SU-DHL-6 (cell line): ENCODE results near the gene NINL.

Experiments
- H2AFZ ChIP-seq: fragments of 200-600 bp; sonication (generic); 2 replicates; pipeline ENCODE4 v1.6.1; 2014; ENCODE audit warnings: low read depth, mild to moderate bottlenecking, moderate library complexity, mixed read lengths, antibody characterized with exemption, low read length; ENCODE audit not compliant: severe bottlenecking
- H3F3A ChIP-seq: fragments of 200-600 bp; shearing (Covaris generic); 2 replicates; pipeline ENCODE4 v1.6.0; 2016; ENCODE audit warnings: antibody characterized with exemption, mild to moderate bottlenecking; ENCODE audit not compliant: insufficient read depth
- H3K27ac ChIP-seq: fragments of 200-600 bp; sonication (generic); 2 replicates; pipeline ENCODE4 v1.5.1; 2016; ENCODE audit warnings: low read depth, mild to moderate bottlenecking, low read length, moderate library complexity, mixed read lengths
- H3K27me3 ChIP-seq: fragments of 200-600 bp; sonication (generic), shearing (Covaris generic); 2 replicates; pipeline ENCODE4 v1.6.0; 2014; ENCODE audit warnings: mild to moderate bottlenecking, low read length
- H3K36me3 ChIP-seq: fragments of 200-600 bp; sonication (generic); 2 replicates; pipeline ENCODE4 v1.6.1; 2014; ENCODE audit warnings: mild to moderate bottlenecking, low read length, mixed read lengths
- H3K4me2 ChIP-seq: fragments of 300-600, 200-600 bp; shearing (Covaris generic), sonication (generic); 2 replicates; pipeline ENCODE4 v1.6.0; 2014; ENCODE audit warnings: low read length, low read depth, mild to moderate bottlenecking; ENCODE audit not compliant: poor library complexity, severe bottlenecking
- H3K4me3 ChIP-seq: fragments of 200-600 bp; sonication (generic); 2 replicates; pipeline ENCODE4 v1.5.1; 2014; ENCODE audit warnings: antibody characterized with exemption, low read length, mild to moderate bottlenecking, mixed read lengths; ENCODE audit not compliant: insufficient read depth, poor library complexity, severe bottlenecking
- H3K79me2 ChIP-seq: fragments of 200-600 bp; sonication (generic); 2 replicates; pipeline ENCODE4 v1.6.1; 2014; ENCODE audit warnings: mild to moderate bottlenecking, low read length, moderate library complexity; ENCODE audit not compliant: insufficient read depth
- H3K9ac ChIP-seq: fragments of 200-600 bp; sonication (generic); 2 replicates; pipeline ENCODE4 v1.7.0; 2014; ENCODE audit warnings: mild to moderate bottlenecking, low read length
- H3K9me2 ChIP-seq: fragments of 200-600 bp; sonication (generic); replicated peaks from 2 replicates; pipeline ENCODE4 v1.6.1; 2014; ENCODE audit warnings: low read length; ENCODE audit not compliant: insufficient read depth
- H3K9me3 ChIP-seq: fragments of 200-600 bp; sonication (generic); 2 replicates; pipeline ENCODE4 v1.6.1; 2014; ENCODE audit warnings: low read length, mixed read lengths; ENCODE audit not compliant: insufficient read depth
- H4K20me1 ChIP-seq: fragments of 200-600 bp; sonication (generic); 2 replicates; pipeline ENCODE4 v1.6.1; 2014; ENCODE audit warnings: low read depth, mild to moderate bottlenecking, antibody characterized with exemption, low read length, moderate library complexity, mixed read lengths
- EZH2phosphoT487 ChIP-seq: fragments of 200-600 bp; sonication (generic), shearing (Covaris generic); conservative IDR thresholded peaks from 2 replicates; pipeline ENCODE4 v1.6.1; 2018; ENCODE audit warnings: mild to moderate bottlenecking, antibody characterized with exemption, low read length, moderate library complexity, mixed read lengths
- TF ChIP-seq, protein P1 (sequence below): fragments of 200-600 bp; sonication (generic); IDR thresholded peaks from one replicate; pipeline ENCODE4 v1.5.1; 2017; ENCODE audit warnings: antibody characterized with exemption, mild to moderate bottlenecking, low read length, moderate library complexity; ENCODE audit not compliant: insufficient read depth, poor library complexity, severe bottlenecking

Gene NINL

GRCh38 chr20:25533920-25534700 is 51.2 kb downstream of the NINL start:
- TF ChIP-seq, protein P1, sequence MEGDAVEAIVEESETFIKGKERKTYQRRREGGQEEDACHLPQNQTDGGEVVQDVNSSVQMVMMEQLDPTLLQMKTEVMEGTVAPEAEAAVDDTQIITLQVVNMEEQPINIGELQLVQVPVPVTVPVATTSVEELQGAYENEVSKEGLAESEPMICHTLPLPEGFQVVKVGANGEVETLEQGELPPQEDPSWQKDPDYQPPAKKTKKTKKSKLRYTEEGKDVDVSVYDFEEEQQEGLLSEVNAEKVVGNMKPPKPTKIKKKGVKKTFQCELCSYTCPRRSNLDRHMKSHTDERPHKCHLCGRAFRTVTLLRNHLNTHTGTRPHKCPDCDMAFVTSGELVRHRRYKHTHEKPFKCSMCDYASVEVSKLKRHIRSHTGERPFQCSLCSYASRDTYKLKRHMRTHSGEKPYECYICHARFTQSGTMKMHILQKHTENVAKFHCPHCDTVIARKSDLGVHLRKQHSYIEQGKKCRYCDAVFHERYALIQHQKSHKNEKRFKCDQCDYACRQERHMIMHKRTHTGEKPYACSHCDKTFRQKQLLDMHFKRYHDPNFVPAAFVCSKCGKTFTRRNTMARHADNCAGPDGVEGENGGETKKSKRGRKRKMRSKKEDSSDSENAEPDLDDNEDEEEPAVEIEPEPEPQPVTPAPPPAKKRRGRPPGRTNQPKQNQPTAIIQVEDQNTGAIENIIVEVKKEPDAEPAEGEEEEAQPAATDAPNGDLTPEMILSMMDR = no peak
- TF ChIP-seq EZH2phosphoT487 = no peak
- Histone ChIP-seq H3K36me3 (no peaks in the 10 kb centered on the region), H3K27ac (no peak overlapping the region), H3K4me3 (no peak overlapping the region), H3K9me3 (no peaks in the 10 kb centered on the region), H3F3A (no peaks in the 10 kb centered on the region), H4K20me1 (no peaks in the 10 kb centered on the region), H3K9me2 (no peaks in the 10 kb centered on the region), H3K79me2 (no peaks in the 10 kb centered on the region), H3K27me3 (no peaks in the 10 kb centered on the region), H3K9ac (no peak overlapping the region), H2AFZ (no peak overlapping the region), H3K4me2 (no peak overlapping the region)

DNA sequence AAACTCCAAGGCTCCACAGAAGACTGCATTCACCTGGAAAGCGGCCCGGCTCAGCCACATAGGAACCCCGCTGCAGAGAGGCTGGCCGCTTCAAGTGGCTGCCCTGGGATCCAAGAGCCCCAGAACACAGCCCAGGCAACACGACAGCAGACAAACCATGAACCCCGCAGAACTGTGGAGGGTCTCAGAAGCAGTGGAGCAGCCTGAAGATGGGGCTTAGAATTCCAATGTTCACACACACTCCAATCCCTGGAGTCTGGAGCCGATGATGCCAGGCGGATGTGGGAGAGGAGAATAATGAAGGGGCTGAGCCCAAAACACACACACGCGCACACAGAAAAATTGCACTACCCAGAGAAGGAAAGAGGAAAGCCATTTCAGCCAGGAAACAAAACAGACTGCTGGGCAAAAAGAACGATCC is 52.4 kb downstream of the NINL start:
- H4K20me1 ChIP-seq = no peaks in the 10 kb centered on the region
- no peaks in the 10 kb centered on the region for H3K79me2 ChIP-seq
- no peaks in the 10 kb centered on the region for H3K9me3 ChIP-seq
- H3K4me3 ChIP-seq = no peak overlapping the region
- H3K27ac ChIP-seq = no peak overlapping the region
- H3F3A ChIP-seq = no peaks in the 10 kb centered on the region
- H3K36me3 ChIP-seq = no peaks in the 10 kb centered on the region
- H3K4me2 ChIP-seq = no peak overlapping the region
- H3K9me2 ChIP-seq = no peaks in the 10 kb centered on the region
- H3K9ac ChIP-seq = no peak overlapping the region
- H3K27me3 ChIP-seq = no peaks in the 10 kb centered on the region
- no peak overlapping the region for H2AFZ ChIP-seq
- TF ChIP-seq, protein P1 = no peak
- TF ChIP-seq EZH2phosphoT487 = no peak

DNA sequence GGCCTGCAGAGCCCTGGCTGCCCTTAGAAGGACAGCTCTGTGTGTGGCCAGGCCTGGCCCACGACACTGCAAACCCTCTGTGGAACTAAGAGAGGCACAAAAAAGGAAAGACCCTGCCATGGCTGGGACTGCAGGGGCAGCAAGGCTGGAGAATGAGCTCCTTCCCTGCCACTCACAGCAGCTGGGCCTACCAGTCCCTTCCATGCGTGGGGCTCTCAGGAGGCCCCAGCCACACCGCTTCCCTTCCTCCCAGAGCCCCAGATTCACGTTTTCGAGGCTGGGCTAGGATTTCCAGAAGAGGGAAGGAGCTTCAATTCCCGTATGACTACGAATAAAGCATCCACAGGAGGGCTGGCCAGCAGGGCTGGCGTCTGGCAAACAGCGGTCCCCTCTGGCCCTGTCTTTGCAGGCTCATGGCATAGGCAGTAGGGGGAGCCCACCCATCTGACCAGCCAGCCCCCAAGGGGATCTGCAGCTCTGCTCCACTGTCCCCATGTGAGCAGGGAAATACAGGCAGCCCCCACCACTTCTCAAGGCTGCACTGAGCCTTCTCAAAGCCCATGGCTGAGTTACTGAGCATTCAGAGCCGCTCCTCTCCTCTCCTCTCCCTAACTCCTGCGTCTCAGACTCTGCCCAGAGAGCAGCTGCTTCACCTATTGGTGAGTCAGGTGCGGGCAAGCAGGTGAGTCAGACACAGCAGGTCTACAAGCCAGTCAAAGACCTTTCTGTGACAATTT is 53.1 kb downstream of the NINL start:
- no peak overlapping the region for H3K9ac ChIP-seq
- H3K4me2 ChIP-seq = no peak overlapping the region
- H2AFZ ChIP-seq = no peak overlapping the region
- H3K27ac ChIP-seq = no peak overlapping the region
- no peaks in the 10 kb centered on the region for H3F3A ChIP-seq
- no peaks in the 10 kb centered on the region for H3K9me3 ChIP-seq
- H3K79me2 ChIP-seq = no peaks in the 10 kb centered on the region
- no peaks in the 10 kb centered on the region for H3K9me2 ChIP-seq
- H4K20me1 ChIP-seq = no peaks in the 10 kb centered on the region
- no peak overlapping the region for H3K4me3 ChIP-seq
- TF ChIP-seq, protein P1 = no peak
- TF ChIP-seq EZH2phosphoT487 = no peak
- no peaks in the 10 kb centered on the region for H3K27me3 ChIP-seq
- no peaks in the 10 kb centered on the region for H3K36me3 ChIP-seq
